Measurements from ENCODE around the gene ATAD3B.

The ATAD3B gene

DNA sequence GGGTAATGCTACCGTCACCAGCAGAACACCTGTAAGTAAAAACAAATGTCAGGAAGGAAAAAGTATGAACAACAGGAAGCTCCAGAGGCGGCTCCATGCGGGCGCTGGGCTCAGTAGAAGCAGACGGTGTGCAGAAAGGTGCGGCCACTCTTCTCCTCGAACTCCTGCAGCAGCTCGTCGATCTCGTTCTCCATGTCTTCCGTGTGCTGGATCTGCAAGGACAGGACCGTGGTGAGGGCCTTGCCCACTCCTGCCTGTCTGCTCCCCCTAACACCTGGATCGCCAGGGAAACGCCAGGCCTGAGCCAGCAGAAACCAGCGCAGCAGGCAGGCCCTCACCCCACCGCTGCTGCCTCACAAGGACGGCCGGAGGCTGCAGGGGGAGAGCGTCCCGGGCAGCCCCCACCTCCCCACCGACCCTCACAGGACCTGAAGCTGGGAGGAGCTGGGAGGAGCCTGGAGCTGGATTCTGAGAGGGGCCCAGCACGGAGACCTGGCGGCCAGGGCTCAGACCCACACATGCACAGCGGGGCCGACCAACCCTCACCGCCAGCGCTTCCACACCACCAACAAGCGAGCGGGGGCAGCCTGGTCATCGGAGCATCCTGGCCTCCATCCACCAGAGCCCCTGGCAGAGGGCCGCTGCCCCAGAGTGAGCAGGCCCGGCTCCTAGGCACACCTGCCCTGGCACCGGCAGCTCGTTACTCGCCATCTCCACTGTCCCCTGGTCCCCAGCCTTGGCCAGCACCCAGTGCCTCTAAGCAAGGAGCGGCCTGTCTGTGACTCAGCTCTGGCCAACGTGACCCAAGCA lies 70.6 kb downstream of the ATAD3B start:
- DNase-seq: no peak

DNA sequence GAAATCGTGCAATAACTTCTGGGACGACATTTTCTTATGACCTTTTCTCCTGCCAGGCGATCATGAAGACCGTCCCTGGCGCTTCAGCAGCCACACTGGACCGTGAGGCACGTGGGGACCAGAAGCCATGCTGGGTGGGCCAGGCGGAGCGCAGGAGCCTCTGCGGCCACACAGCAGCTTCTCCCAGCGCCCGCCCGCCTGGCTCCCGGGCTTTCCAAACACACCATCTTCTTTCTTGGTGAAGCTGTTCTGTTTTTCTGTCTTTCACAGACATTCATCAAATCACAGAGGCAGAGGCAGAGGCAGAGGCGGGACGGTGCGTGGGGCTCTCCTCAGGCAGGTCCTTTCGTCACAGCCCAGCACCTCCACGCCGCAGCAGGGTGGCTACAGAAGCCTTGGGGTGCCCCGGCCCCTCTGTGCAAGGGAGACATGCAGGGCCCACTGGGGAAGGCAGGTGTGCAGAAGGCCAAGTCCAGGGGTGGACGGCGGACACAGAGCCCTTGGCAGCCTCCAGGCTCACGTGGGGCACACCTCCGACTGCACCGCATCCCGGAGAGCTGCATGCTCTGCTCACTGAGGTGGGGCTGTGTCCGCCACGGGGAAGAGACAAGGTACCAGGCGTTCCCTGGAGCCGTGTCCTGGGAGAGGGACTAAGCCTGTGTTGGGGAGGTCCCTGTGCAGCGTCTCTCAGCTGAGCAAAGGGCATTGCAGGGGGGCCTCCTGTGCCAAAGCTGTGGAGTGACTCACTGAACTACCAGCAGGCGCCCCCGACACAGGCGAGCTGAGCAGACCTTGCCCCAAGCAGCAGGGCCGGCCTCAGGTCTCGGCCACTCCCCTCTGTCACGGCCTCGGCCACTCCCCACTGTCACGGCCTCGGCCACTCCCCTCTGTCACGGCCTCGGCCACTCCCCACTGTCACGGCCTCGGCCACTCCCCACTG lies 71.5 kb downstream of the ATAD3B start:
- DNase-seq: no peak

DNA sequence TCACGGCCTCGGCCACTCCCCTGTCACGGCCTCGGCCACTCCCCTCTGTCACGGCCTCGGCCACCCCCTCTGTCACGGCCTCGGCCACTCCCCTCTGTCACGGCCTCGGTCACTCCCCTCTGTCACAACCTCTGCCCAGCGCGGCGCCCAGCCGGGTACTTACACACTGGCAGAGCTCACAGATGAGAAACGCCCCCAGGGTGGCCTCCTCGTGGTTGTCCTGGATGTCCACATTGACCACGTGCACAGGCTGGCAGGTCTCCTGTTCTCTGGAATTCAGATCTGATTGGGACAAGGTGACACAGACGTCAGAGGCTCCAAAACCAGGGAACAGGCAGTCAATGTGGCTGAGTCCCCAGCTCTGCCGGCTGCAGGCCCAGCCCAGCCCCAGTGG lies 72.1 kb downstream of the ATAD3B start:
- DNase-seq: no peak

DNA sequence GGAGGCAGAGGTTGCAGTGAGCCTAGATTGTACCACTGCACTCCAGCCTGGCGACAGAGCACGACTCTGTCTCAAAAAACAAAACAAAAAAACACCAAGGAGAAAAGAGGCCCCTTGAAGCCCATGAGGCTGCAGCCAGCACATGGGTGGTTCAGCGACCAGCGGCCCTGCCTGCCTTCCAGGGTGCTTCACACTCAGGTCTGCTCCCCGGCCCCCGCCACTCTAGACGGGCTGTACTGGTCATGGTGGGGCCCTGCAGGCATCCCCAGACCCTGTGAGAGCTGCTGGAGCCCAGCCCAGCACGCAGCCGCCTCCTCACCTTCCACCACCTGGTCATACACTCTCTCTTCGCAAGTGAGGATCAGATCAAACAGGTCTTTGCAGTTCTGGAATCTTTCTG lies 73.0 kb downstream of the ATAD3B start:
- DNase-seq: no peak
